Hematopoietic multipotent progenitor cell treated with erythropoietin and hydrocortisone succinate and interleukin-3 and kit ligand, for 6 days (in vitro differentiated cells): ENCODE results near the gene SUB1.
"Not testable (repeated sequence)": the region's sequence is repeated elsewhere in the genome, so short reads cannot be mapped to it uniquely, and the experiment has no call there.

Experiments used
- DNase-seq: peaks from one replicate; pipeline ENCODE4 v3.0.0-alpha.2; 2015

Gene SUB1

DNA sequence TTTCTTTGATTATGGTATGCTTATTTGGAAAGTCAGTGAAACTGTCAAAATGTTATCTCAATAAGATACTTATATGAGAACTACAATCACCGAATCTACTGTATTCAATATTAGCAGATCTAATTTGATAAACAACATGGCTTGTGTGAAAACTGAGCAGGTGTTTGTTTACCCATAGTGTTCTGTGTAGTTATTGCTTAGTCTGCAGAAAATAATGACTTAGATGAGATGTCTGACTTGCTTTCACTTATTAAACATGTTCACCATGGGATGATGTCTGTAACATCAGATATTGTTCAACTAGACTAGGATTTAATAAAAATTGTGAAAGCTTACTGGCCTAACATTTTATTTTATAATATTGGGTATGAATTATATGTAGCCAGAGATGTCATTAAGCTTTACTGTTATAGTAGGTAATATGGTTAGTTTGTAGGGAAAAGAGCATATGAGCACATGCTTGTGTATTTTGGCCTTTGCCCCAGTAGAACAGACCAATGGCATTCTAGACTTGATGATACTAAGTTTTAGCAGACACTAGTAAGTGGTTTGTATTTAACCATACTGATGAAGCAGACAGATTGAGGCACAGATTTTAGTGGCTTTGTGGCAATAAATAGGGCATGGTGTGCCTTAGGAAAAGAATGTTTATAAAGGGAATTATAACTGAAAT lies 16.4 kb downstream of the SUB1 start:
- DNase-seq = no peak

DNA sequence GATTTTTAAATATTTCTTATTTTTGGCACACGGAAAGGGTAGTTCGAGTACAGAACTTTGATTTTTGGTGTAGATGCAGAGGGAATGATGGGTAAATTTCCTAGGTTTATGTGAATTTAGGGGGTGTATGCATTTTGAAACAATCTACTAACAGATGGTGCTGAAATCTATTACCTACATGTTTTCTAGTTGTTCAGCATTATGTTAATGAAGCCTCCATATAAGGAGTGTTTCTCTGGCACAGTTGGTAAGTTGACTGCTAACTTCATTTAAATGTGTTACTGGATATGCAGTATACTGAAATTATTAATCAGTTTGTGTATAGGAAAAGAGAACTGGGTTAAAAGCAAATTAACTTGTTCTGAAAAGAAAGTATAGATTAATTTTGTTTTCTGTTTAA lies 17.5 kb downstream of the SUB1 start:
- DNase-seq = no peak

DNA sequence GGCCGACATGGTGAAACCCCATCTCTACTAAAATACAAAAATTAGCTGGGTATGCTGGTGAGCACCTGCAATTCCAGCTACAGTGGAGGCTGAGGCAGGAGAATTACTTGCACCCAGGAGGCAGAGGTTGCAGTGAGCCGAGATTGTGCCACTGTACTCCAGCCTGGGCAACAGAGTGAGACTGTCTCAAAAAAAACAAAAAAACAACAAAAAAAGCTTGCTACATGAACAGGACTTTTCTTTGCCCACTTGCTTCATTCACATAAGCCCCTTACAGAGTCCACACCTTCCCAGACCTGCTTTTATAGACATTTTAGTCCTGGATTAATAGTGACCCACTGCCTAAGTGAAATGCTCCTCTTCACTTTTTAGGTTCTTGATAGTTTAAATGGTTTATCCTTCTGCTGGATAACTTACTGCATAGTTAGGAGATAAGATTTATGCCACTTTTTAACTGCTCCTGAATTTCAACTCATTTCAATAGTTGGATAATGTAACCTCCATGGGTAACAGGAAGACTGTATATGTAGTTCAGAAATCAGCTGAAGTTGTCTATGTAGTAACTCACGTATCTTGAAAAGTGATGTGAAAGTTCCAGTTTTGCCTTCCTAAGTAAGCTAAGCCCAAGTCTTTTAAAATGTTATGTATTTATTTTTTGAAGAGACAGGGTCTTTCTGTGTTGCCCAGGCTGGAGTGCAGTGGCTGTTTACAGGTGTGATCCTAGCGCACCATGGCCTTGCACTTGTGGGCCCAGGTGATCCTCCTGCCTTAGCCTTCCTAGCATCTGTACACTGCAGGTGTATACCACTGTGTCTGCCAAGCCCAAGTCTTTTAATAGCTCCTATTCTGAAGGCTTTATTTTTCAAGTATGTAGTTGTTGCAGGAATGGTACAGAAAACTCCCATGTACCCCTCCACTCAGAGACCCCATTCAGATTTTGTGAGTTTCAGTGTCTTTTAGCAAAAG lies 19.7 kb downstream of the SUB1 start:
- no peak for DNase-seq

DNA sequence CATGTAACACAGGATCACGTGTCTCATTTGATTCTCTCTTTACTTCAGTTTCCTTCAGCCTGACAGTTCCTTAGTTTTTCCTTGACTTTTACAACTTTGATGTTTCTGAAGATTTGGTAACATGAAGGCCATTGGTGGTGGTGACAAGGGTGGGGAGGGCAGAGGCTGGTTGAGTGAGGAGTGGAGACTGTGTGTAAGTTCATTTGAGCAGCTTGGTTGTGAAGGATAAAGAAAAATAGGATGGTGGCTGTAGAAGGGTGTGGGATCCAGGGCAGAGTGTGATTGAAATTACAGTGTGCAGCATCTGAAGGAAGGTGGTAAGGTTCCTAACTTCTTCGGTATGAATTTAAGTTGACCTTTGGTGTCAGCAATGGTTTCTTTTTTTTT lies 20.4 kb downstream of the SUB1 start:
- no peak for DNase-seq

DNA sequence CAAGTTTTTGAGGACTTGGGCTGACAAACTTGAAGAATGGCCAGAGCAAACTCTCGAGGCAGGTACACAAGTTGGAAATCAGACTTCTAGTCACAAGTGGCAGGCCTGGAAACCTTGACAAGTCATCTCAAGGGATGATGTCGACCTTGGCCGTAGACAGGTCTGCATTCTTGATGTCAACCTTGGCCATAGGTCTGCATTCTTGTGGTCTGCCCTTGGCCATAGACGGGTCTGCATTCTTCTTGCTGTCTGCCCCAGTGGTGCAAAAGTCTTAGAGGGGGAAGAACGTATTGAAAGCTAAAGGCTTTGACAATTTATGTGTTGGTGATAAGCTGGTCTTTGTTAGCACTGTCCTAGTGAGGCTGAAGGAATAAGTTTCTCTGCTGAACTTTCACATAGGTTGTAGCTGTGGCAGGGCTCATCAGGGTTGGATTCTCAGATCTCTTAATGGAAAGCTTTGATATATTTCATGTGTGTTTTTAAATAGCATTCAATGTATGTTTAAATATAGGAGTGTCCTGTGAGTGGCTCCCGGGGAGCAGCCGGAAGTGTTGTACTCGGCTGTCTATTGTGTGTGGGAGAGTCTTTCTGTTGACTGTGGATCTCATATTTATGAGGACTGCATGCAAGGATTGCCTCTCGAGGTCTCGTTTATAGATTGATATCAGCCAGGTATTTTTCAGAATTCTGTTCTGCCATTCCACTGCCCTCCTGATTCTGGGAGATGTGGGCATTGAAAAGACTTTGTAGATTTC lies 27.0 kb downstream of the SUB1 start:
- no peak for DNase-seq

DNA sequence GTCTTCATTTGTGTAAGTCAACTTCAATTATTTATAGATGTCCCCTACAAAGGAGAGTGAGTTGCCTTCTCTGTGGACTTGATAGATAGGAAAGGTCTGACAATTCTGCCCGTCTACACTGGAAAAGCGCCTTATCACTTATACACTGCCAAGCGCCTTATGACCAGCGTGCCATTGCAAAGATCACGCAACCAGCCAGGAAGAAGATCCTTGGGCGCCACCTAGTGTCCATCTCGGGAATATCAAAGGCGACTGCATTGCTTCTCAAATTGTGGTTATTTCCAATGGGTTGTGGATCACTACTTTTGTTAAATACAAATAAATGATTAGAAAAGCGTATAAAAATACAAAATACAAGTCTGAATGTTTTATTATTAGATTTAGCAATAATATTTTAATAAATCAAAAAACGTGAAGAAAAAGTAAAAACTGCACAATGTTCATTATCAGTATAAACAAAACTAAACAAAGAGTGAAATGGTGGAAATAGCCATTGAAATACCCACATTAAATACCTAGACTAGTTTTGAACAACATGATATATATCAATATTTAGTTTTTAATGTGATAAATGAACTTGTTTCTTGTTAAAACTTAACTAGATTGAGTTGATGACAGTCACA lies 27.8 kb downstream of the SUB1 start:
- DNase-seq = peak; percentile 94

DNA sequence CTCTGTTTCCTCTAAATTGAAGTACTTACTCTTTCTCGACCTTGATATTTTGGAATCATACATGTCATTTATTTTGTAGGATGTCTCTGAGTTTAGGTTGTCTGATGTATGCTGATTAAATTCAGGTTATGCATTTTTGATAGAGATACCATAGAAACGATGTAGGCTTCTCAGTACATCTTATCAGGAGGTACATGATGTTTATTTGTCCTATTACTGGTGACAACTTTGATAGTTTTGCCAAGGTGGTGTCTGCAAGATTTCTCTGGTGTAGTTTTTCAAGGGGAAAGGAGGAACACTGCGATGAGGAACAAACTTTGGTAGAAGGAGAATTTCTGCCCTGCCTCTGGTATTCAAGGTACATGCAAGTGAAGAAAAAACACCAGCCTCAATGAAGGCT lies 29.9 kb downstream of the SUB1 start:
- DNase-seq = peak; percentile 75

DNA sequence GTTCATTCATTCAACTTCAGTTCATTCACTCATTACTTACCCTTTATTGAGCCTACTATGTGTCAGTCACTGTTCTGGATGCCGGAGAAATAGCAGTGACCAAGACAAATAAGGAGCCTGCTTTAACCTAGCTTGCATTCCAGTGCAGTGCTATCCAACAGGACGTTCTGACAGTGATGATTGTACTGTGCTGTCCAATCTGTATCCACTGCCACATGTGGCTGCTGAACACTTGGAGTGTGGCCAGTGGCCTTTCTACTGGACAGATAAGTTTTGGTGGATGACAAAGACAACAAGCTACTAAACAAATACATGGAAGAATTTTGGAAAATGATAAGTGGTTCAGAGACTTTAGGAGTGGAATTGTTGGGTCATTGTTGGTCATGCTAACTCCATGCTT lies 33.6 kb downstream of the SUB1 start:
- DNase-seq = no peak

DNA sequence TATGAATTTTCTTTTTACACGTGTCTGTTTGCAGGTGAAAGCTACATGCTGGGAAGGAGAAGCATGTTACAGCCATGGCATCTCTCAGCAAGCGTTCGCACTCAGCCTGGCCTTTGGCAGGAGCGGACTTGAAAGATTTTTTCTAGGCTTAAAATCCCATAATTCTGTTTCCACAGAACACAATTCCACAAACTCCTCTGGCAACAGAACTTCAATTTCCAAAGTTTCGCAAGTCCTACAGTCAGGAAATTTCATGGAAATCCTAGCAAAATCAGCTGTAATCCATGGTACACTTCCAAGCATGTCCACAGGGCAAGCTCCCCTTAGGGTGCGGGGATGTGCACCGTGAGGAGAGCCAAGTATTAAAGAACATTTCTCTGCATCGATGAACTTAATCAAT lies 35.9 kb downstream of the SUB1 start:
- DNase-seq = no peak

DNA sequence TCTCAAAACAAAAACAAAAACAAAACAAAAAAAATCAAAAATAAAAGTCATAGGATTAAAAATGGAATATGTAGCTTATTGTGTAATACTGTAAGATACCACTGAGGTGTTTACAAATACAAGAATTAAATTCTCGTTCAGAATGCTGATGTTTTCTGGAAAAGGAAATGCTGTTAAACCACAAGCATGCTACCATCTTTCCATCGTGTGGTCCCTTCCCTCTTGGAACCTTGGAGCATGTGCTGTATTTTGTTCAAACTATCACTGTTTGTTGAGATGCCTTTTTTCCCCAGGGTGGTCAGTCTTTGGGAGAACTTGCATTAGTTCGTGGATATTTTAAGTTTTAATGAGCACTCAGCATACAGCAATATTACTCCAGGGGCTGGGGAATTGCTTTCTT lies 39.7 kb downstream of the SUB1 start:
- DNase-seq = no peak

DNA sequence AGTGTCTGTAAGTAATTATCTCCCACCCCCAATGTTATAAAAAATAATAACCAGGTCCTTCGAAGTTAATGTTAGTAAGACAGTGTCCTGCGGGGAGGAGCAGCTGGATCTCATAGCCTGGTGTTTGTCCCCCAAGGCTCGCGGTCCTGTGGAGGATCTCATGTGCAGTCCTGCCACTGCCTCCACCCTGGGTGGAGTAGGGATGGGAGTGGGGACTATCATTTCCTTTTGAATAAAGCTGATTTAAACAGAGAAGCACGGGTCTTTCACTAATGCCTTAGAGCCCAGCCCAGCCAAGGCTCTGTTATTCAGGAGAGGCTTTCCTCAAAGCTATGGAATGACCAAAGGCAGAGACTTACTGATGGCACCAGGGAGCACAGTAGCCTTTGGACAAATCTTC lies 40.2 kb downstream of the SUB1 start:
- DNase-seq = no peak

DNA sequence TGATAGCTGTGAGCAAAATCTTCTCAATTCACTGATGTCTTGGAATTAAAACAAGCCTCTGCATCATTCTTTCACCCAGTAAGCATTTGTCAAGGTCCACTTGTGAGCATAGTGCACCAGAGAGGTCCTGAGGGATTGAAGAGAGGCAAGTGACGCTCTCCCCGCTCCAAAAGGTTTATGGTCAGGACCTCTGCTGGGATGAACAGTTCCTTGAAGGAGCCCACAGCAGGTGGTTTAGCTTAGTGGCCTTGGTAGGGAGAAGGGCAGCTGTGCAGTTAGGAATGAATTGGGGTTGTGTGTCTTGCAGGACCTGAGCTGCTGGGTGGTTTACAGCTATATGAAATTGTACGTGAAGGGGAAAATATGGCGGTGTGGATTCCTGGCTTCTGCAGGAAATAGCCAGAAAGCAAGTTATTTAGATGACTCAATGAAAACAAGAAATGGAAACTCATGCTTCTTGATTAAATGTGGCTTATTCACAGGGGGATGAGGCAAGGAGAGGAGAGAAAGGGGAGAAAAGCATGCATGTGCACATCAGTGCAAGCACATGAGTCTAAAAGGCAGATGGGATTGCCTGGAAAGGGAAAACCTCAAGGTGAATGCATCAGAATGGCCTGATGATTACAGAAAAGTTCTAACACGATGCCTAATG lies 42.0 kb downstream of the SUB1 start:
- DNase-seq = no peak

DNA sequence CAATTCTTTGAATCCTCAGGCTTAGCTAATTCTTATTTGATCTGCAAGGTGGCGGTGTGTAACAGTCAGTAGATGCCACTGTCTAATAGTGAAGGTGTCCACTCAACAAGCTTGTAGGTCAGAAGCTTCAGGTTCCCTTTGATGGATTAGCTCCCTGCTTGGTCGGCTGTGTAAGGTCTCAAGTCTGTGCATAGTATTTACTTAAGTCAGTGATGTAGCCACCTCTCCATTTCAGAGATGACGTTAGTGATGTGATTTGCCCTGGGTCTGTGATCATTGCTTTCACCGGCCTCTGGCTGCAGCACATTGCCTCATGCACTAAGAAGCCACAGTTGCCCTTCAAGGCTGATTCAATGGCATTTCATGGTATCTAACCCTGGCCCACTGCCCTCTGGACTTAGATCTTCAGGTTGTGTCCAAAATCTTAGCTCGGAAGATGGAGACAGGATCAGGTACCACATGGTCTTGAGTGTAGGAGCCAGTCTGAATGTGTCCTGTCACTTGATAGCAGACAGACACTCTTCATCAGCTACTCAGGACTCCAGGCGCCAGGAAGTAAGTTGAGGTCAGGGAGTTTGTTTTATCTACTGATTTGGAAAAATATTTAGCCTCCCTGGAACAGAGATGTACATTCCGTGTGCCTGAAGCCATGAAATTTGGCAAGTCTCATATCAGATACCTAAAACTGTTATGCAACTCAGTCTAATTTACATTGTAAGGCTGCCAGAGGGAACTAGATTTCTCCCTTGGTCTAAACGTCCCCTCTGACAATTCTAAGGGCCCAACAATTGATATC lies 42.9 kb downstream of the SUB1 start:
- no peak for DNase-seq

DNA sequence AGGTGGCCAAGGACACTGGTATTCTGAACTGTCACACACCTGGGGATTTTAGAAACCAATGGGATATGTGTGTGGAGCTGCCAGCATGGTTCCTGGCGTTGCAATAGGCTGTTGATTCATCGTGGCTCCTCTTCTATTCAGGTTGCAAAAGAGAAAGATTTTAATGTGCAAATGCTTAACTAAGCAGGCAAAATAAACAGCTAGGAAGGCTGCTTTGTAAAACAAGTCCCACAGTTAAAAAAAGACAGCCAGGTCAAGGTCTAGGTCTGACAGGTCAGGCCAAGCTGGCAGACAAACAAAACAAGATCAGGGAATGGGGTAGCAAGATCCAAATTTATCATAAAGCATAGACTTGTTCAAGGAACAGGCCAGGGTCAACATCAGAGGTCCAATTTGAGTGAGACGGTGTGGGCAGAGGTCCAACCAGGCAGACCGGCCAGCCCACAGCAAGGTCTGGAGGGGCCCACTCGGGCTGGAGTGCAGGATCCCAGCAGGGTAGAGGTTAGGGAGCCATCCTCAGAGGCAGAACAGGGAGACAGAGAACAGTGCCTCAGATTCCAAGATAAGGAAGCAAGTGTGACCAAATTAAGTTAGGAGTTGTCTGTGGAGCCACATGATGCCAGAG lies 45.6 kb downstream of the SUB1 start:
- DNase-seq = no peak

DNA sequence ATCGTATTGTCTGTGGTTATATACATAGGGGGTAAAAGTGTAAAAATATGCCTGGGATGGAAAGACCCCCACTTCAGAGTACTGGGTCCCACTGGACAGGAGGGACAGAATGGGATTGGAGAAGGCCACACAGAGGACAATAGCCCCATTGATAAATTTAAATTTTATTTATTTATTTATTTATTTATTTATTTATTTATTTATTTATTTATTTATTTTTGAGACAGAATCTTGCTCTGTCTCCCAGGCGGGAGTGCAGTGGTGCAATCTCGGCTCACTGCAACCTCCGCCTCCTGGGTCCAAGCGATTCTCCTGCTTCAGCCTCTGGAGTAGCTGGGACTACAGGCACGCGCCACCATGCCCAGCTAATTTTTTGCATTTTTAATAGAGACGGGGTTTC lies 47.7 kb downstream of the SUB1 start:
- not testable (repeated sequence) for DNase-seq

DNA sequence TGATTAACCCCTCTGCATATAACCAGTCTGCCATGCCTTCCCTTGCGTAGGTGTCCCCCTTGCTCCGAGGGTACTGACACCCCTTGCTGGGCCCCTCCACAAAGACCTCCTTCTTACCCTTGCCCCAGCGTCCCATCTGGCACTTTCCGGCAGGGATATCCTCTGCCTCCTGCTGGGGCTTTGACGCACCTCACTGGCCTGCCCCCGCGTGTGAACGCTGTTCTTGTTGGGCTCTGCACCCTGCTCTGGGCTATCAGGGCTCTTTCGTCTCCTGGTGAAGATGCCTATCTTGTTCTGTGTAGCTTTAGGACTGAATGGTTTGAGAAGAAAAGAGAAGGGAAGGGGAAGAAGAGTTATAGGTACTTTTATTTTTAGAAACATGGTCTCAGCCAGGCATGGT lies 53.0 kb downstream of the SUB1 start:
- DNase-seq = no peak

DNA sequence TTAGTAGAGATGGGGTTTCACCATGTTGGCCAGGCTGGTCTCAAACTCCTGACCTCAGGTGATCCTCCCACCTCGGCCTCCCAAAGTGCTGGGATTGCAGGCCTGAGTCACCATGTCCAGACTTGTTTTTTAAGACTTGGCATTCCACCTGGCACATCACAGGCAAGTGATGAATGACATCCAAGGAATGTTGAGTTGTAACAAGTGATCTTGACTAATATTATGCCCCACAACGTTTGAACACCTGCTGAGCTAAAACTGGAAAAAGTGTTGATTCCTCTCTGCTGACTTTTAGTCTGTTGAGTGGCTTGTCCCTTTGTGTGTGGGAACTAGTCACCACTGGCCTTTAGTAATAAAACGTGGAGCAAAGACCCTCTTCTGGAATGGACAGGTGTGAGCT lies 54.6 kb downstream of the SUB1 start:
- DNase-seq = no peak

DNA sequence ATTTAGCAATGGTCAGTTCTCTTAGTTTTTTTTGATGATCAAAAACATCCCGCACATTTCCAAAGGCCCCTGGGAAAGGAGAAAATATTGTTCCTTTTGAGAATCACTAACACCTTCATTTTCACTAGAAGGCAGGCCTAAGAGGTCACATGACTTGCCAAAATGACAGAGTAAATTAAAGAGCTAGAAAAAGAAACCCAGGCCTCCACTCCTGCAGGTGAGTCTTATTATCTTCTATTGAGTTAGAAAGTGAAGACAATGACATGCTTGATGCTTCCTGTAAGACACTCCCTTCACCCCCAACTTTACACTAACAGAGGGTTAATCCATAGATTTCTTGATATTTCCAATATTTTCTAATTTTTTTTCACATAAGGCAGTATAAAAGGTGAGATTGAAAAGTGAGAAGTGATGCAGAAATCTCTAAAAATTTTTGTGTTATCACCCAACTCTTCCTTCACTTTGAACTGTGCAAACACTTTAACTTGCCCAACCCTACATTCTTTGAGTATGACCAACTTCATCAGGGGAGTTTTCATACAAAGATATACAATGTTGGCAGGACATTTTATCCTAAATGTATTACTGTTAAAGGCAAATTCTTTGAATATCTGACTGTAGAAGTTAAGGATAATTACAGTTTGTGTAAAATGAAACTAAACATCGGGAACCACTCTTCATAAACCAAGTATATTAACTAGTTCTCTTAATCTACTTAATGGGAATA lies 57.1 kb downstream of the SUB1 start:
- no peak for DNase-seq

DNA sequence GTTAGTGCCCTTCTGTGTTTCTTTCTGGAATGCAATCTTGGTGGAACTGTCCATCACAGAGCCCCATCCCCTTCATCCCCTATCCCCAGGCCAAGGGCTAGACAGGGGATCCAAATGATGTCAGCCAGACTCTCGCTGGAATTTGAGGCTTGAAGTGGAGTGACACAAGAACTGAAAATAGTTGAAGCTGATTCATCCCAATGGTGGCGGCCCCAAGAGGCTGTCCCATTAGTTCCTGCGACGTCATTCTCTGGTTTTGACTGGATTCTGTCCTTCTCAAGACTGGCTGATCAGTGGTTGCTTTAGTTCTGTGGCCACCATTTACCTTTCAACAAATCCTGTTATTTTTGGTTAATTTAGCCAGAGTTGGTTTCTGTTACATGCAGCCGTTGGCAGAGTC lies 59.9 kb downstream of the SUB1 start:
- no peak for DNase-seq
